ENCODE data around the gene NR2F2.
A peak's percentile ranks its signal among the peaks of the same experiment; 100 is the strongest.

NR2F2 gene

GRCh38 chr15:96333131-96334016 is 2.9 kb downstream of the NR2F2 start:
- TF ChIP-seq ZFX (IDR thresholded peaks at IDR 0.05; ENCODE audit: borderline replicate concordance) (no peak), CTCF (IDR thresholded peaks at IDR 0.05) (no peak)
- H3K27ac ChIP-seq, result peak overlapping the region; percentile 99

- peak overlapping the region; percentile 99; the same call in 1 of the 2 replicates for H3K27ac ChIP-seq
- TF ChIP-seq ZFX (IDR thresholded peaks at IDR 0.05; ENCODE audit: borderline replicate concordance) (no peak), CTCF (IDR thresholded peaks at IDR 0.05) (no peak)
These were observed 3.7 kb downstream of the NR2F2 start for GRCh38 chr15:96334017-96334704.

- H3K27ac ChIP-seq, result 0 out of 2 replicates have a peak overlapping the region, but pooled peaks have one; percentile 13
- TF ChIP-seq CTCF (IDR thresholded peaks at IDR 0.05) (no peak), ZFX (IDR thresholded peaks at IDR 0.05; ENCODE audit: borderline replicate concordance) (no peak)
These were observed 4.4 kb downstream of the NR2F2 start for GRCh38 chr15:96334705-96335410.

GRCh38 chr15:96335411-96336024 is 5.0 kb downstream of the NR2F2 start:
- TF ChIP-seq ZFX (IDR thresholded peaks at IDR 0.05; ENCODE audit: borderline replicate concordance) (no peak), CTCF (IDR thresholded peaks at IDR 0.05) (no peak)
- H3K27ac ChIP-seq, result peak overlapping the region; percentile 22; the same call in 1 of the 2 replicates

GRCh38 chr15:96336108-96336595 is 5.7 kb downstream of the NR2F2 start:
- peak overlapping the region; percentile 22; the same call in 1 of the 2 replicates for H3K27ac ChIP-seq
- TF ChIP-seq ZFX (IDR thresholded peaks at IDR 0.05; ENCODE audit: borderline replicate concordance), result no peak
- TF ChIP-seq CTCF (IDR thresholded peaks at IDR 0.05), result no peak

- TF ChIP-seq CTCF (IDR thresholded peaks at IDR 0.05) (no peak), ZFX (IDR thresholded peaks at IDR 0.05; ENCODE audit: borderline replicate concordance) (no peak)
These were observed 6.3 kb downstream of the NR2F2 start for GRCh38 chr15:96336596-96337364.

More at GRCh38 chr15:96336596-96337364, 6.3 kb downstream of the NR2F2 start:
- H3K27ac ChIP-seq, result 0 out of 2 replicates have a peak overlapping the region, but pooled peaks have one; percentile 9

Measured in 22Rv1 (cell line).